ENCODE results near the gene IL18R1. TPM values are rescaled to one million over a fixed set of nuclear protein-coding genes. Genes with fewer than 3 reads are reported as not detected.

The IL18R1 gene
- total and polyA plus RNA-seq, 2 donors (not counting 3 experiments of a cell fraction or from before 2014, with no cell fraction given): 2.9 to 3.6 TPM

DNA sequence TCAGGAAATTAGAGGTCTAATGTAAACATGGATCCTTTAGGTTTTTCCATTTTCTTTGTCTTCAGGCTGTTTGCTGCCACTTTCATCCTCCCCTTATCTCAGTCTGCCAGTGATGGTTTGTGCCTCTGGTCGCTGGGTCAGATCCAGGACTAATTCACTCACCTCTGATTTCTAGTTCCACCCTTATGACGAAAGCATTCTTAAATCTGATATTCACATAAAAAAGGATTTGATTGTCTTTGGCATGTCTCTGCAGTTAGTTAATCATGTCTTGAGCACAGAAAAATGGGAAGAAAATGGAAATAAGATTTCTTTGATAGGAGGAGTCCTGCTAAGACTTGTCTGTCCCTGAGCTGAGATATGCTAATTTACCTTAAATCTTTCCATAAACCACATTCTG is 39.7 kb upstream of the IL18R1 start:
- CTCF ChIA-PET: interaction anchor here (3.3 kb wide), 1 partner anchor 20 kb away, joined by 13 read pairs; no protein-coding TSS in a partner anchor
- no TSS peak for BruUV-seq (replicated peaks)
- FAIRE-seq: no peak

DNA sequence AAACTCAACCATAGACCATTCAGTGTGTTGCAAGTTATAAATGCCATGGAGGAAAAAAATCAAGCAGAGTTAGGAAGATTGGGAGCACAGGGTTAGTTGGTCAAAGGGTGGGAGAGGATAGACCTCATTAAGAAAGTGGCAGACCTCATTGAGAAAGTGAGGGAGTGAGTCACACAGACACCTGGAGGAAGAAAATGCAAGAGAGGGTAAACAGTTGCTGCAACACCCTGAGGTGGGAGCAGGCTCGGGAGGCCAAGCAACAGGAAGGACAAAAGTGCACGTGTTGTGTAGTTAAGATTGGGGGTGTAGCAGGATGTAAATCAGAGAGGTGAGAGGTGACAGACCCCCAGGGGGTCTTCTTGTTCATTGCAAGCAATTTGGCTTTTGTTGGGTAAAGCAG is 37.9 kb upstream of the IL18R1 start:
- H3K9ac ChIP-seq (replicated peaks; ENCODE audit: extremely low read depth, insufficient read depth, low read length): no peak overlapping the region
- intact Hi-C loops (cut with micrococcal nuclease): no loop called here
- FAIRE-seq: no peak
- no peaks in the 10 kb centered on the region for H3K9me3 ChIP-seq (replicated peaks; ENCODE audit: control insufficient read depth, insufficient read depth, low read length)
- H3K9me1 ChIP-seq (replicated peaks; ENCODE audit: control insufficient read depth, extremely low read depth, insufficient read depth, low read length): no peaks in the 10 kb centered on the region
- H3K4me3 ChIP-seq (replicated peaks in 1 of 3; ENCODE audit: insufficient read depth in 1 of 3, low read depth in 1 of 3, low read length in 3 of 3): no peak overlapping the region
- H4K20me1 ChIP-seq (replicated peaks; ENCODE audit: control insufficient read depth, extremely low read depth, insufficient read depth, low read length): no peaks in the 10 kb centered on the region
- POLR2A ChIA-PET: no interaction called here
- no TSS peak for BruUV-seq (replicated peaks)
- H3K27ac ChIP-seq (ENCODE audit: insufficient read depth, low read depth, low read length): no peak overlapping the region
- H3K79me2 ChIP-seq (ENCODE audit: control insufficient read depth, insufficient read depth, low read length): no peaks in the 10 kb centered on the region
- peaks cover 38% of the 10 kb centered on the region for H3K4me1 ChIP-seq (ENCODE audit: control insufficient read depth, extremely low read depth, insufficient read depth, low read length)
- CTCF ChIA-PET: interaction anchor here (3.3 kb wide), 1 partner anchor 19 kb away, joined by 13 read pairs; no protein-coding TSS in a partner anchor
- no peaks in the 10 kb centered on the region for H3K27me3 ChIP-seq (ENCODE audit: control insufficient read depth in 2 of 2, insufficient read depth in 2 of 2, low read length in 2 of 2)
- peak; percentile 58 for DNase-seq (ENCODE audit: low read depth, low spot score)
- H3K4me2 ChIP-seq (ENCODE audit: insufficient read depth, low read length): no peak overlapping the region
- no peak for TF ChIP-seq MYC (IDR thresholded peaks at IDR 0.05; ENCODE audit: low read depth, low read length)
- TF ChIP-seq, protein P1, sequence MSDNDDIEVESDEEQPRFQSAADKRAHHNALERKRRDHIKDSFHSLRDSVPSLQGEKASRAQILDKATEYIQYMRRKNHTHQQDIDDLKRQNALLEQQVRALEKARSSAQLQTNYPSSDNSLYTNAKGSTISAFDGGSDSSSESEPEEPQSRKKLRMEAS (IDR thresholded peaks at IDR 0.05; ENCODE audit: insufficient read depth, insufficient read length): no peak
- no peak for TF ChIP-seq EZH2 (IDR thresholded peaks at IDR 0.05; ENCODE audit: borderline replicate concordance, low read depth, low read length, severe bottlenecking)
- TF ChIP-seq, protein P2, sequence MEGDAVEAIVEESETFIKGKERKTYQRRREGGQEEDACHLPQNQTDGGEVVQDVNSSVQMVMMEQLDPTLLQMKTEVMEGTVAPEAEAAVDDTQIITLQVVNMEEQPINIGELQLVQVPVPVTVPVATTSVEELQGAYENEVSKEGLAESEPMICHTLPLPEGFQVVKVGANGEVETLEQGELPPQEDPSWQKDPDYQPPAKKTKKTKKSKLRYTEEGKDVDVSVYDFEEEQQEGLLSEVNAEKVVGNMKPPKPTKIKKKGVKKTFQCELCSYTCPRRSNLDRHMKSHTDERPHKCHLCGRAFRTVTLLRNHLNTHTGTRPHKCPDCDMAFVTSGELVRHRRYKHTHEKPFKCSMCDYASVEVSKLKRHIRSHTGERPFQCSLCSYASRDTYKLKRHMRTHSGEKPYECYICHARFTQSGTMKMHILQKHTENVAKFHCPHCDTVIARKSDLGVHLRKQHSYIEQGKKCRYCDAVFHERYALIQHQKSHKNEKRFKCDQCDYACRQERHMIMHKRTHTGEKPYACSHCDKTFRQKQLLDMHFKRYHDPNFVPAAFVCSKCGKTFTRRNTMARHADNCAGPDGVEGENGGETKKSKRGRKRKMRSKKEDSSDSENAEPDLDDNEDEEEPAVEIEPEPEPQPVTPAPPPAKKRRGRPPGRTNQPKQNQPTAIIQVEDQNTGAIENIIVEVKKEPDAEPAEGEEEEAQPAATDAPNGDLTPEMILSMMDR (IDR thresholded peaks at IDR 0.05; ENCODE audit: extremely low read depth in 1 of 2, insufficient read depth in 1 of 2, low read depth in 1 of 2, low read length in 2 of 2): no peak
- TF ChIP-seq POLR2A (IDR thresholded peaks at IDR 0.05; ENCODE audit: low read depth, low read length): no peak
- no peak for TF ChIP-seq FOS (IDR thresholded peaks at IDR 0.05; ENCODE audit: borderline replicate concordance, insufficient read depth, low read length)
- no peak for TF ChIP-seq JUN (IDR thresholded peaks at IDR 0.05; ENCODE audit: borderline replicate concordance, insufficient read depth, insufficient read length, low read depth)
- TF ChIP-seq GATA2 (IDR thresholded peaks at IDR 0.05; ENCODE audit: insufficient read depth, insufficient read length, low read depth, low read length): no peak
- TF ChIP-seq POLR2AphosphoS5 (IDR thresholded peaks at IDR 0.05; ENCODE audit: insufficient read depth, low read depth, low read length): no peak
- H2AFZ ChIP-seq (ENCODE audit: low read depth, low read length): no peak overlapping the region
- no peaks in the 10 kb centered on the region for H3K36me3 ChIP-seq (ENCODE audit: control insufficient read depth in 2 of 2, extremely low read depth in 1 of 2, insufficient read depth in 2 of 2, low read length in 2 of 2)
- dilution Hi-C loops (cut with MboI; ENCODE audit: extremely low pct_ligation_motif_present, low sequenced_read_pairs): no loop called here

More for the DNA sequence above, 39.7 kb upstream of the IL18R1 start:
- DNase-seq (ENCODE audit: low read depth, low spot score): peak; percentile 83
- Histone ChIP-seq H3K27ac (ENCODE audit: insufficient read depth, low read depth, low read length) (peak overlapping the region; percentile 35), H3K4me1 (ENCODE audit: control insufficient read depth, extremely low read depth, insufficient read depth, low read length) (peaks cover 41% of the 10 kb centered on the region), H3K4me3 (replicated peaks in 1 of 3; ENCODE audit: insufficient read depth in 1 of 3, low read depth in 1 of 3, low read length in 3 of 3) (no peak overlapping the region), H3K9ac (replicated peaks; ENCODE audit: extremely low read depth, insufficient read depth, low read length) (peak overlapping the region; percentile 5), H3K79me2 (ENCODE audit: control insufficient read depth, insufficient read depth, low read length) (no peaks in the 10 kb centered on the region), H2AFZ (ENCODE audit: low read depth, low read length) (peak overlapping the region; percentile 33), H3K4me2 (ENCODE audit: insufficient read depth, low read length) (peak overlapping the region; percentile 24), H4K20me1 (replicated peaks; ENCODE audit: control insufficient read depth, extremely low read depth, insufficient read depth, low read length) (no peaks in the 10 kb centered on the region), H3K36me3 (ENCODE audit: control insufficient read depth in 2 of 2, extremely low read depth in 1 of 2, insufficient read depth in 2 of 2, low read length in 2 of 2) (no peaks in the 10 kb centered on the region), H3K9me3 (replicated peaks; ENCODE audit: control insufficient read depth, insufficient read depth, low read length) (no peaks in the 10 kb centered on the region), H3K27me3 (ENCODE audit: control insufficient read depth in 2 of 2, insufficient read depth in 2 of 2, low read length in 2 of 2) (no peaks in the 10 kb centered on the region), H3K9me1 (replicated peaks; ENCODE audit: control insufficient read depth, extremely low read depth, insufficient read depth, low read length) (no peaks in the 10 kb centered on the region)
- POLR2A ChIA-PET: no interaction called here
- dilution Hi-C loops (cut with MboI; ENCODE audit: extremely low pct_ligation_motif_present, low sequenced_read_pairs) (no loop called here), intact Hi-C loops (cut with micrococcal nuclease) (loop anchor here (2.0 kb wide), 1 partner anchor 19 kb away; no protein-coding TSS in a partner anchor)
- TF ChIP-seq, protein P2 (IDR thresholded peaks at IDR 0.05; ENCODE audit: extremely low read depth in 1 of 2, insufficient read depth in 1 of 2, low read depth in 1 of 2, low read length in 2 of 2): no peak
- no peak for TF ChIP-seq POLR2AphosphoS5 (IDR thresholded peaks at IDR 0.05; ENCODE audit: insufficient read depth, low read depth, low read length)
- TF ChIP-seq EZH2 (IDR thresholded peaks at IDR 0.05; ENCODE audit: borderline replicate concordance, low read depth, low read length, severe bottlenecking): no peak
- TF ChIP-seq FOS (IDR thresholded peaks at IDR 0.05; ENCODE audit: borderline replicate concordance, insufficient read depth, low read length): no peak
- TF ChIP-seq JUN (IDR thresholded peaks at IDR 0.05; ENCODE audit: borderline replicate concordance, insufficient read depth, insufficient read length, low read depth): no peak
- TF ChIP-seq GATA2 (IDR thresholded peaks at IDR 0.05; ENCODE audit: insufficient read depth, insufficient read length, low read depth, low read length): peak; percentile 42

All from endothelial cell of umbilical vein (primary cell).